ENCODE data around the gene WDFY1.

The WDFY1 gene

GRCh38 chr2:223829128-223829527 lies 116.0 kb downstream of the WDFY1 start:
- DNase-seq (ENCODE audit: insufficient read length, low spot score) (no peak), FAIRE-seq (no peak)
- no peak for TF ChIP-seq POLR2A (IDR thresholded peaks at IDR 0.05; ENCODE audit: low read depth, low read length)

- DNase-seq (ENCODE audit: insufficient read length, low spot score) (no peak), FAIRE-seq (no peak)
- TF ChIP-seq POLR2A (IDR thresholded peaks at IDR 0.05; ENCODE audit: low read depth, low read length), result no peak
These were observed 116.8 kb downstream of the WDFY1 start for GRCh38 chr2:223828314-223828713.

- DNase-seq (ENCODE audit: insufficient read length, low spot score) (no peak), FAIRE-seq (no peak)
- no peak for TF ChIP-seq POLR2A (IDR thresholded peaks at IDR 0.05; ENCODE audit: low read depth, low read length)
These were observed 118.1 kb downstream of the WDFY1 start for GRCh38 chr2:223826995-223827394.
